Tibial artery (tissue), 4 donors: ENCODE measurements around the gene RPS6KA3.
"Not testable (repeated sequence)": the region's sequence is repeated elsewhere in the genome, so short reads cannot be mapped to it uniquely, and the experiment has no call there.

Experiments used
- DNase-seq, 2 donors: peaks; one replicate each; pipeline ENCODE4 v3.0.0-alpha.2; 2019
- H3K27ac ChIP-seq, 2 donors: fragments of 200-600 bp; sonication (generic) in 1 of 2; 1 replicate in 1 of 2; 2 replicates in 1 of 2; pipeline ENCODE4 v1.5.1; 2018 to 2019; ENCODE audit warnings: mild to moderate bottlenecking in 1 of 2
- H3K27me3 ChIP-seq, 2 donors: fragments of 200-600 bp; sonication (generic) in 1 of 2; one replicate each; pipeline versions ENCODE4 v1.5.1 to v1.6.0; 2016 to 2019
- H3K36me3 ChIP-seq, 3 donors: fragments of 200-600 bp; sonication (generic) in 2 of 3; one replicate each; pipeline ENCODE4 v1.5.1; 2016 to 2019; ENCODE audit warnings: mild to moderate bottlenecking in 2 of 3
- H3K4me1 ChIP-seq, 4 donors: fragments of 200-600 bp; sonication (generic) in 2 of 4; 1 replicate in 3 of 4; 2 replicates in 1 of 4; pipeline ENCODE4 v1.5.1; 2016 to 2019
- H3K4me3 ChIP-seq, 2 donors: fragments of 200-600 bp; sonication (generic) in 1 of 2; 1 replicate in 1 of 2; 2 replicates in 1 of 2; pipeline ENCODE4 v1.5.1; 2018 to 2019; ENCODE audit warnings: mild to moderate bottlenecking in 2 of 2
- H3K9me3 ChIP-seq, 3 donors: fragments of 200-600 bp; sonication (generic) in 1 of 3; one replicate each; pipeline ENCODE4 v1.5.1; 2016 to 2019
- CTCF ChIP-seq, 2 experiments: fragments of 200-600 bp in 1 of 2; fragments of 450-650 bp in 1 of 2; IDR thresholded peaks; one replicate each; pipeline ENCODE4 v1.5.1; 2017 to 2019; ENCODE audit warnings: antibody characterized with exemption in 2 of 2, mild to moderate bottlenecking in 1 of 2, moderate library complexity in 1 of 2
- intact Hi-C: fragments of 100-400 bp; cut with DNase I; formaldehyde crosslinking; loops from one replicate; pipeline ENCODE4 v1.15.0; 2023; ENCODE audit warnings: low total_unique reads

RPS6KA3 gene

GRCh38 chrX:20181598-20182329 is 84.9 kb downstream of the RPS6KA3 start:
- H3K4me1 ChIP-seq = no peaks in the 10 kb centered on the region
- H3K36me3 ChIP-seq = peaks cover 0 to 11% (median 6%) of the 10 kb centered on the region in 3 donors
- H3K9me3 ChIP-seq = no peaks in the 10 kb centered on the region
- intact Hi-C loops = no loop called here
- H3K4me3 ChIP-seq = no peak overlapping the region
- TF ChIP-seq CTCF (IDR thresholded peaks at IDR 0.05) = no peak
- no peaks in the 10 kb centered on the region for H3K27me3 ChIP-seq
- H3K27ac ChIP-seq = no peak overlapping the region
- DNase-seq = no peak

GRCh38 chrX:20177093-20177492 is 89.6 kb downstream of the RPS6KA3 start:
- TF ChIP-seq CTCF (IDR thresholded peaks at IDR 0.05) = no peak
- no peak overlapping the region for H3K4me3 ChIP-seq
- H3K36me3 ChIP-seq = peaks cover 23 to 25% (median 24%) of the 10 kb centered on the region in 3 donors
- no peaks in the 10 kb centered on the region for H3K9me3 ChIP-seq
- DNase-seq = no peak
- no peaks in the 10 kb centered on the region for H3K27me3 ChIP-seq
- no peak overlapping the region for H3K27ac ChIP-seq
- intact Hi-C loops = no loop called here
- no peaks in the 10 kb centered on the region for H3K4me1 ChIP-seq

- H3K36me3 ChIP-seq = peaks cover 23 to 41% (median 24%) of the 10 kb centered on the region in 3 donors
- no peaks in the 10 kb centered on the region for H3K27me3 ChIP-seq
- intact Hi-C loops = no loop called here
- DNase-seq = no peak
- TF ChIP-seq CTCF (IDR thresholded peaks at IDR 0.05) = no peak
- no peak overlapping the region for H3K4me3 ChIP-seq
- no peaks in the 10 kb centered on the region for H3K9me3 ChIP-seq
- H3K4me1 ChIP-seq = no peaks in the 10 kb centered on the region
- no peak overlapping the region for H3K27ac ChIP-seq
Measured at GRCh38 chrX:20173856-20174255, 92.9 kb downstream of the RPS6KA3 start.

GRCh38 chrX:20173313-20173712 is 93.4 kb downstream of the RPS6KA3 start:
- no peak overlapping the region for H3K4me3 ChIP-seq
- DNase-seq = no peak
- no peak overlapping the region for H3K27ac ChIP-seq
- peaks cover 23 to 44% (median 24%) of the 10 kb centered on the region in 3 donors for H3K36me3 ChIP-seq
- no peaks in the 10 kb centered on the region for H3K9me3 ChIP-seq
- intact Hi-C loops = no loop called here
- no peaks in the 10 kb centered on the region for H3K27me3 ChIP-seq
- TF ChIP-seq CTCF (IDR thresholded peaks at IDR 0.05) = no peak
- no peaks in the 10 kb centered on the region for H3K4me1 ChIP-seq

GRCh38 chrX:20171887-20172286 is 94.8 kb downstream of the RPS6KA3 start:
- H3K4me1 ChIP-seq = no peaks in the 10 kb centered on the region
- no peak for DNase-seq
- H3K9me3 ChIP-seq = no peaks in the 10 kb centered on the region
- intact Hi-C loops = no loop called here
- no peak for TF ChIP-seq CTCF (IDR thresholded peaks at IDR 0.05)
- no peak overlapping the region for H3K27ac ChIP-seq
- no peak overlapping the region for H3K4me3 ChIP-seq
- H3K27me3 ChIP-seq = no peaks in the 10 kb centered on the region
- peaks cover 23 to 52% (median 24%) of the 10 kb centered on the region in 3 donors for H3K36me3 ChIP-seq

- H3K4me1 ChIP-seq, intact Hi-C loops, H3K27ac ChIP-seq, DNase-seq, H3K27me3 ChIP-seq, H3K9me3 ChIP-seq, H3K4me3 ChIP-seq: not testable (repeated sequence)
- peaks cover 0 to 11% (median 5%) of the 10 kb centered on the region in 3 donors for H3K36me3 ChIP-seq
Measured at GRCh38 chrX:20162516-20162915, 104.2 kb downstream of the RPS6KA3 start.
